ENCODE results near the gene LRRC66. TPM values are rescaled to one million over a fixed set of nuclear protein-coding genes. Genes with fewer than 3 reads are reported as not detected.

The LRRC66 gene
- total RNA-seq, 1 experiment from 2014 or later = not detected

GRCh38 chr4:51995647-51996220 lies 24.4 kb downstream of the LRRC66 start:
- Histone ChIP-seq H4K8ac (replicated peaks; ENCODE audit: insufficient read length, low read depth, low read length) (no peak overlapping the region), H3K9ac (ENCODE audit: extremely low read depth, insufficient read length, low read length) (no peak overlapping the region), H4K91ac (ENCODE audit: insufficient read length, low read depth, low read length) (no peak overlapping the region), H3K4me2 (ENCODE audit: insufficient read depth, insufficient read length, low read length) (no peak overlapping the region), H3K14ac (ENCODE audit: insufficient read depth, low read length) (no peak overlapping the region), H3K4ac (ENCODE audit: low read depth, low read length) (no peak overlapping the region), H3K27me3 (ENCODE audit: insufficient read depth, low read length) (no peaks in the 10 kb centered on the region), H4K20me1 (ENCODE audit: control insufficient read depth, insufficient read depth, insufficient read length) (no peaks in the 10 kb centered on the region), H2BK15ac (ENCODE audit: low read depth, low read length) (no peak overlapping the region), H2BK12ac (ENCODE audit: insufficient read length, low read depth, low read length) (no peak overlapping the region), H2AK5ac (ENCODE audit: insufficient read length, low read length) (no peak overlapping the region), H3T11ph (ENCODE audit: low read length) (no peak overlapping the region), H3K9me3 (ENCODE audit: control insufficient read depth, low read depth, low read length) (peaks cover 3% of the 10 kb centered on the region), H2BK5ac (ENCODE audit: insufficient read length, low read length) (no peak overlapping the region), H3K56ac (ENCODE audit: insufficient read length, low read depth, low read length) (no peak overlapping the region), H4K5ac (ENCODE audit: insufficient read length, low read depth, low read length) (no peak overlapping the region), H3K18ac (ENCODE audit: insufficient read length, low read depth, low read length) (no peak overlapping the region), H2AFZ (ENCODE audit: low read length) (no peak overlapping the region), H3K27ac (ENCODE audit: insufficient read length, low read depth, low read length) (no peak overlapping the region), H3K79me1 (ENCODE audit: insufficient read depth, low read depth, low read length, poor library complexity, severe bottlenecking) (no peaks in the 10 kb centered on the region), H2BK120ac (ENCODE audit: low read depth, low read length, poor library complexity, severe bottlenecking) (no peak overlapping the region), H3K23me2 (ENCODE audit: insufficient read length, low read depth, low read length, poor library complexity, severe bottlenecking) (no peaks in the 10 kb centered on the region), H2BK20ac (ENCODE audit: low read depth, low read length, poor library complexity, severe bottlenecking) (no peak overlapping the region), H3K79me2 (ENCODE audit: insufficient read depth, low read length) (no peaks in the 10 kb centered on the region), H3K23ac (ENCODE audit: insufficient read length, low read depth, low read length) (no peak overlapping the region), H3K4me1 (ENCODE audit: insufficient read depth, low read length) (no peaks in the 10 kb centered on the region)
- peaks cover under 1% of the 10 kb centered on the region; the same call in 1 of the 2 replicates for H3K27me3 Mint-ChIP-seq (ENCODE audit: low read depth)
- peaks cover 4 to 19% of the 10 kb centered on the region in 2 experiments for H3K9me3 Mint-ChIP-seq
- WGBS (ENCODE audit: extremely low coverage, insufficient read length, low lambda C conversion rate) = no CpG with 5 or more reads among the region's 20 CpGs
- H3K27ac Mint-ChIP-seq = no peak overlapping the region
- no peak overlapping the region for H3K4me3 Mint-ChIP-seq
- H3K4me1 Mint-ChIP-seq = peaks cover 12 to 13% of the 10 kb centered on the region in 2 experiments
- no peak for DNase-seq
- no peak for TF ChIP-seq CTCF (conservative IDR thresholded peaks at IDR 0.05)
- H3K36me3 Mint-ChIP-seq (ENCODE audit: insufficient read depth in 1 of 3, low read depth in 3 of 3) = peaks cover 1 to 2% (median 1%) of the 10 kb centered on the region in 3 experiments; a peak in 4 of 7 replicates
